Measurements from ENCODE around the gene SLC22A2. TPM values are rescaled to one million over a fixed set of nuclear protein-coding genes. Genes with fewer than 3 reads are reported as not detected.
A peak's percentile ranks its signal among the peaks of the same experiment; 100 is the strongest.

SLC22A2 gene
- total RNA-seq, 4 donors from 2014 or later: not detected

- TF ChIP-seq POLR2A (IDR thresholded peaks at IDR 0.05) (no peak), CTCF (IDR thresholded peaks at IDR 0.05) (no peak), EP300 (IDR thresholded peaks at IDR 0.05) (no peak)
Observed at GRCh38 chr6:160293844-160294243, 35.2 kb upstream of the SLC22A2 start.

GRCh38 chr6:160285541-160286105 is 27.0 kb upstream of the SLC22A2 start:
- Histone ChIP-seq H3K27ac (no peak overlapping the region), H3K4me1 (no peaks in the 10 kb centered on the region), H3K9me3 (no peaks in the 10 kb centered on the region), H3K4me3 (no peak overlapping the region), H3K36me3 (no peaks in the 10 kb centered on the region), H3K27me3 (no peaks in the 10 kb centered on the region)
- DNase-seq (ENCODE audit: low spot score in 2 of 2): no peak
- TF ChIP-seq POLR2A (IDR thresholded peaks at IDR 0.05) (no peak), EP300 (IDR thresholded peaks at IDR 0.05) (no peak), CTCF (IDR thresholded peaks at IDR 0.05) (no peak)
- 30 to 39% methylated on average over 1 of the region's 1 CpG for WGBS, 2 donors

More at GRCh38 chr6:160293844-160294243, 35.2 kb upstream of the SLC22A2 start:
- Histone ChIP-seq H3K36me3 (no peaks in the 10 kb centered on the region), H3K27ac (no peak overlapping the region), H3K4me1 (no peaks in the 10 kb centered on the region), H3K27me3 (no peaks in the 10 kb centered on the region), H3K4me3 (no peak overlapping the region), H3K9me3 (no peaks in the 10 kb centered on the region)
- 37 to 41% methylated on average over 8 of the region's 8 CpGs for WGBS, 2 donors
- peak; percentile 8 to 28 for DNase-seq (ENCODE audit: low spot score in 2 of 2)

- Histone ChIP-seq H3K4me3 (no peak overlapping the region), H3K4me1 (no peaks in the 10 kb centered on the region), H3K27ac (no peak overlapping the region), H3K27me3 (no peaks in the 10 kb centered on the region), H3K36me3 (no peaks in the 10 kb centered on the region), H3K9me3 (no peaks in the 10 kb centered on the region)
- 91 to 93% methylated on average over 2 of the region's 2 CpGs for WGBS, 2 donors
- no peak for DNase-seq (ENCODE audit: low spot score in 2 of 2)
- no peak for TF ChIP-seq EP300 (IDR thresholded peaks at IDR 0.05)
- TF ChIP-seq POLR2A (IDR thresholded peaks at IDR 0.05): no peak
- TF ChIP-seq CTCF (IDR thresholded peaks at IDR 0.05): no peak
Observed at GRCh38 chr6:160284575-160284974, 26.0 kb upstream of the SLC22A2 start.

GRCh38 chr6:160282444-160282843 is 23.8 kb upstream of the SLC22A2 start:
- WGBS, 2 donors: 88 to 90% methylated on average over 1 of the region's 1 CpG
- H3K9me3 ChIP-seq: peaks cover 0 to 8% (median 0%) of the 10 kb centered on the region in 4 donors
- no peaks in the 10 kb centered on the region for H3K27me3 ChIP-seq
- no peak for TF ChIP-seq CTCF (IDR thresholded peaks at IDR 0.05)
- no peak for TF ChIP-seq POLR2A (IDR thresholded peaks at IDR 0.05)
- no peak for TF ChIP-seq EP300 (IDR thresholded peaks at IDR 0.05)
- H3K27ac ChIP-seq: no peak overlapping the region
- no peak for DNase-seq (ENCODE audit: low spot score in 2 of 2)
- no peaks in the 10 kb centered on the region for H3K36me3 ChIP-seq
- H3K4me1 ChIP-seq: no peaks in the 10 kb centered on the region
- no peak overlapping the region for H3K4me3 ChIP-seq

- no peak for DNase-seq (ENCODE audit: low spot score in 2 of 2)
- WGBS, 2 donors: 71 to 78% methylated on average over 2 of the region's 2 CpGs
- Histone ChIP-seq H3K27me3 (no peaks in the 10 kb centered on the region), H3K27ac (no peak overlapping the region), H3K9me3 (peaks cover 0 to 8% (median 0%) of the 10 kb centered on the region in 4 donors), H3K4me1 (no peaks in the 10 kb centered on the region), H3K4me3 (no peak overlapping the region), H3K36me3 (no peaks in the 10 kb centered on the region)
- TF ChIP-seq CTCF (IDR thresholded peaks at IDR 0.05) (no peak), EP300 (IDR thresholded peaks at IDR 0.05) (no peak), POLR2A (IDR thresholded peaks at IDR 0.05) (no peak)
Observed at GRCh38 chr6:160279850-160280249, 21.2 kb upstream of the SLC22A2 start.

All from tibial nerve (tissue), 4 donors.